Gastroesophageal sphincter (tissue), 4 donors: ENCODE results near the gene PROZ. TPM values are rescaled to one million over a fixed set of nuclear protein-coding genes. Genes with fewer than 3 reads are reported as not detected.

Experiments
- ATAC-seq: fragments of 150-250 bp; one replicate; pipeline ENCODE4 v1.9.1; 2016; ENCODE audit warnings: mild to moderate bottlenecking, moderate library complexity
- H3K27ac ChIP-seq, 4 donors: fragments of 200-600 bp; sonication (generic) in 3 of 4; 1 replicate in 3 of 4; 2 replicates in 1 of 4; pipeline ENCODE4 v1.5.1; 2016 to 2019
- H3K27me3 ChIP-seq: fragments of 200-600 bp; sonication (generic); one replicate; pipeline ENCODE4 v1.5.1; 2019
- H3K36me3 ChIP-seq, 2 donors: fragments of 200-600 bp; sonication (generic); one replicate each; pipeline ENCODE4 v1.5.1; 2019; ENCODE audit warnings: control low read depth in 1 of 2
- H3K4me1 ChIP-seq, 3 donors: fragments of 200-600 bp; sonication (generic); 1 replicate in 2 of 3; 2 replicates in 1 of 3; pipeline ENCODE4 v1.5.1; 2016 to 2019; ENCODE audit warnings: control low read depth in 2 of 3
- H3K4me3 ChIP-seq, 2 donors: fragments of 200-600 bp; sonication (generic); one replicate each; pipeline ENCODE4 v1.5.1; 2019; ENCODE audit warnings: mild to moderate bottlenecking in 1 of 2, moderate library complexity in 1 of 2
- H3K9me3 ChIP-seq, 3 donors: fragments of 200-600 bp; sonication (generic); one replicate each; pipeline ENCODE4 v1.5.1; 2017 to 2019; ENCODE audit warnings: control low read depth in 2 of 3
- EP300 ChIP-seq: sonication (generic); formaldehyde crosslinking; IDR thresholded peaks from one replicate; pipeline ENCODE4 v1.6.1; 2017; ENCODE audit warnings: antibody characterized with exemption, mild to moderate bottlenecking
- POLR2A ChIP-seq, 2 donors: fragments of 450-650 bp; IDR thresholded peaks; one replicate each; pipeline ENCODE4 v1.6.1; 2017; ENCODE audit warnings: antibody characterized with exemption in 2 of 2, mild to moderate bottlenecking in 2 of 2, moderate library complexity in 1 of 2
- POLR2AphosphoS5 ChIP-seq: sonication (generic); formaldehyde crosslinking; IDR thresholded peaks from one replicate; pipeline ENCODE4 v1.6.1; 2017; ENCODE audit warnings: antibody characterized with exemption
- WGBS, 2 donors: methylation state at CpG; one replicate each; pipeline ENCODE4 v1.1.5; 2018; ENCODE audit warnings: low coverage in 1 of 2; 5-methylcytosine and 5-hydroxymethylcytosine counted together
- small RNA-seq, 4 donors: library from RNA; depleted of rRNA; stranded (forward); fragments of <200 nt; gene quantifications; one replicate each; pipeline ENCODE3, GENCODE V24; 2016
- total RNA-seq, 4 donors: library from RNA; depleted of rRNA; stranded (reverse); fragments of >200 nt; gene quantifications; one replicate each; pipeline ENCODE4 v1.1.0, GENCODE V29; 2016
- TF ChIP-seq, protein P1 (sequence below), 4 experiments: fragments of 200-600 bp in 2 of 4; fragments of 450-650 bp in 2 of 4; sonication (generic) in 1 of 4; IDR thresholded peaks; one replicate each; pipeline ENCODE4 v1.5.1; 2017 to 2019; ENCODE audit warnings: antibody characterized with exemption in 4 of 4, mild to moderate bottlenecking in 2 of 4, moderate library complexity in 2 of 4

The PROZ gene
- total RNA-seq, 4 donors from 2014 or later, result not detected

DNA sequence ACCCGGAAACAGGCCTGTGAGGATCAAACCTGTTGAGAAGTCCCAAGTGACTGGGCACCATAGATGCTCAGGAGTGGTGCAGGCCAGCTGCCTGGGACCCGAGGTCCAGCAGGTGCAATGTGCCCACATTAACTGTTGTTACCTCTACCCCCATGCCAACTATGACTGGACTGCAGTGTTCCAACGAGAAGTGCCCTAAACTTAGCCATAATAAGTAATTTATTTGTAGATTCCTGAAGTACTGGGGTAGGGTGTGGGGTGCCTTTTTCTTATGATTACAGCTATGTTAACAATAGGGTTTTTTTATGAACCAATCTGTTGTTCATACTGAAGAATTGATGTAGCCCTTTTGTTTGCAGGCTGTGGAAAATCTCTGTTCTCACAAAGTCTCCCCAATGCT, 60.1 kb downstream of the PROZ start:
- Histone ChIP-seq H3K27ac (peak overlapping the region in 1 of 4 donors; percentile 30), H3K4me1 (peaks cover 0 to 66% (median 13%) of the 10 kb centered on the region in 3 donors)
- 100% methylated on average over 1 of the region's 3 CpGs; no CpG with 5 or more reads in 1 of the 2 donors for WGBS, 2 donors

GRCh38 chr13:113219256-113219940, 61.0 kb downstream of the PROZ start:
- H3K4me1 ChIP-seq, result peaks cover 0 to 58% (median 13%) of the 10 kb centered on the region in 3 donors
- TF ChIP-seq, protein P1, sequence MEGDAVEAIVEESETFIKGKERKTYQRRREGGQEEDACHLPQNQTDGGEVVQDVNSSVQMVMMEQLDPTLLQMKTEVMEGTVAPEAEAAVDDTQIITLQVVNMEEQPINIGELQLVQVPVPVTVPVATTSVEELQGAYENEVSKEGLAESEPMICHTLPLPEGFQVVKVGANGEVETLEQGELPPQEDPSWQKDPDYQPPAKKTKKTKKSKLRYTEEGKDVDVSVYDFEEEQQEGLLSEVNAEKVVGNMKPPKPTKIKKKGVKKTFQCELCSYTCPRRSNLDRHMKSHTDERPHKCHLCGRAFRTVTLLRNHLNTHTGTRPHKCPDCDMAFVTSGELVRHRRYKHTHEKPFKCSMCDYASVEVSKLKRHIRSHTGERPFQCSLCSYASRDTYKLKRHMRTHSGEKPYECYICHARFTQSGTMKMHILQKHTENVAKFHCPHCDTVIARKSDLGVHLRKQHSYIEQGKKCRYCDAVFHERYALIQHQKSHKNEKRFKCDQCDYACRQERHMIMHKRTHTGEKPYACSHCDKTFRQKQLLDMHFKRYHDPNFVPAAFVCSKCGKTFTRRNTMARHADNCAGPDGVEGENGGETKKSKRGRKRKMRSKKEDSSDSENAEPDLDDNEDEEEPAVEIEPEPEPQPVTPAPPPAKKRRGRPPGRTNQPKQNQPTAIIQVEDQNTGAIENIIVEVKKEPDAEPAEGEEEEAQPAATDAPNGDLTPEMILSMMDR (IDR thresholded peaks at IDR 0.05), result no peak
- H3K9me3 ChIP-seq, result no peaks in the 10 kb centered on the region
- no peak overlapping the region for H3K4me3 ChIP-seq
- H3K27ac ChIP-seq, result no peak overlapping the region
- WGBS, 2 donors, result 82% methylated on average over 9 of the region's 14 CpGs; no CpG with 5 or more reads in 1 of the 2 donors
- no peak for ATAC-seq
- H3K27me3 ChIP-seq, result no peaks in the 10 kb centered on the region
- H3K36me3 ChIP-seq, result peaks cover 0 to 53% of the 10 kb centered on the region in 2 donors

More for the DNA sequence above, 60.1 kb downstream of the PROZ start:
- ATAC-seq, result no peak
- TF ChIP-seq, protein P1 (IDR thresholded peaks at IDR 0.05), result no peak
- no peak for TF ChIP-seq EP300
- TF ChIP-seq POLR2A (IDR thresholded peaks at IDR 0.05), result no peak
- TF ChIP-seq POLR2AphosphoS5, result no peak
- no peak overlapping the region for H3K4me3 ChIP-seq
- no peaks in the 10 kb centered on the region for H3K9me3 ChIP-seq
- peaks cover 0 to 45% of the 10 kb centered on the region in 2 donors for H3K36me3 ChIP-seq
- H3K27me3 ChIP-seq, result no peaks in the 10 kb centered on the region

GRCh38 chr13:113220141-113220598, 61.7 kb downstream of the PROZ start:
- Histone ChIP-seq H3K4me1 (peaks cover 0 to 50% (median 8%) of the 10 kb centered on the region in 3 donors), H3K36me3 (peaks cover 0 to 60% of the 10 kb centered on the region in 2 donors), H3K9me3 (no peaks in the 10 kb centered on the region), H3K27me3 (no peaks in the 10 kb centered on the region), H3K4me3 (no peak overlapping the region), H3K27ac (no peak overlapping the region)
- no peak for ATAC-seq
- WGBS, 2 donors, result 69 to 80% methylated on average over 2 to 9 of the region's 13 CpGs
- TF ChIP-seq, protein P1 (IDR thresholded peaks at IDR 0.05), result no peak
- TF ChIP-seq POLR2A (IDR thresholded peaks at IDR 0.05) (no peak), POLR2AphosphoS5 (no peak), EP300 (no peak)

- Histone ChIP-seq H3K9me3 (no peaks in the 10 kb centered on the region), H3K4me1 (peaks cover 0 to 43% (median 6%) of the 10 kb centered on the region in 3 donors), H3K4me3 (no peak overlapping the region), H3K27ac (no peak overlapping the region), H3K36me3 (peaks cover 0 to 68% of the 10 kb centered on the region in 2 donors), H3K27me3 (no peaks in the 10 kb centered on the region)
- ATAC-seq, result no peak
- 81 to 84% methylated on average over 3 to 4 of the region's 7 CpGs for WGBS, 2 donors
- TF ChIP-seq EP300, result no peak
- TF ChIP-seq, protein P1 (IDR thresholded peaks at IDR 0.05), result peak in 1 of 4 experiments; percentile 31
These were observed 62.4 kb downstream of the PROZ start for GRCh38 chr13:113220877-113221276.

Small RNA genes within 50 kb of the gene (small RNA-seq; reads per million reads assigned to genes)
- 0 reads per million in 4 donors for gene AL137002.1

Other genes with a start within 250 kb of the PROZ start
- gene MCF2L, start 189.4 kb upstream of the PROZ start, total RNA-seq, result 10 to 100 TPM; 18.3 to 52.6 (median 29.9) TPM
- under 1 TPM in 2 of 4 donors, not detected in 2; 0.12 to 0.54 TPM for gene F7, start 52.9 kb upstream of the PROZ start, total RNA-seq
- gene F10, start 35.8 kb upstream of the PROZ start, total RNA-seq, result 10 to 100 TPM in 2 of 4 donors, 1 to 10 TPM in 2; 6.9 to 51.7 (median 12.0) TPM
- gene PCID2, start 50.0 kb downstream of the PROZ start, total RNA-seq, result 10 to 100 TPM; 43.7 to 76.0 (median 48.8) TPM
- gene CUL4A, start 51.0 kb downstream of the PROZ start, total RNA-seq, result 100 to 1,000 TPM; 104 to 144 (median 107) TPM
- 100 to 1,000 TPM in 3 of 4 donors, 10 to 100 TPM in 1; 97.9 to 151 (median 128) TPM for gene LAMP1, start 138.6 kb downstream of the PROZ start, total RNA-seq
- 10 to 100 TPM in 2 of 4 donors, 1 to 10 TPM in 2; 4.7 to 14.0 (median 8.5) TPM for gene GRTP1, start 205.5 kb downstream of the PROZ start, total RNA-seq